DOHH2 (cell line): Measurements from ENCODE around the gene PTGDR.
A peak's percentile ranks its signal among the peaks of the same experiment; 100 is the strongest.

ENCODE experiments used
- H3F3A ChIP-seq: fragments of 200-600 bp; sonication (generic), shearing (Covaris generic); 2 replicates; pipeline ENCODE4 v1.6.0; 2016; ENCODE audit warnings: antibody characterized with exemption, mild to moderate bottlenecking; ENCODE audit not compliant: control insufficient read depth, insufficient read depth
- H3K27ac ChIP-seq: fragments of 200-600 bp; sonication (generic); 2 replicates; pipeline ENCODE4 v1.5.1; 2014; ENCODE audit warnings: low read depth, mild to moderate bottlenecking, low read length, moderate library complexity
- H3K27me3 ChIP-seq: fragments of 200-600 bp; sonication (generic); 2 replicates; pipeline ENCODE4 v1.6.1; 2014; ENCODE audit warnings: mild to moderate bottlenecking, low read length, mixed read lengths; ENCODE audit not compliant: control insufficient read depth
- H3K36me3 ChIP-seq: fragments of 200-600 bp; sonication (generic); 2 replicates; pipeline ENCODE4 v1.6.1; 2014; ENCODE audit warnings: mild to moderate bottlenecking, low read length, moderate library complexity, mixed read lengths; ENCODE audit not compliant: control insufficient read depth
- H3K4me1 ChIP-seq: fragments of 200-600 bp; sonication (generic); 2 replicates; pipeline ENCODE4 v1.6.1; 2014; ENCODE audit warnings: mild to moderate bottlenecking, low read length, mixed read lengths; ENCODE audit not compliant: control insufficient read depth
- H3K4me2 ChIP-seq: fragments of 200-600 bp; sonication (generic); 2 replicates; pipeline ENCODE4 v1.6.0; 2014; ENCODE audit warnings: mild to moderate bottlenecking, low read length, moderate library complexity
- H3K4me3 ChIP-seq: fragments of 200-600 bp; sonication (generic); 2 replicates; pipeline ENCODE4 v1.5.1; 2014; ENCODE audit warnings: mild to moderate bottlenecking, low read length, mixed read lengths
- H3K79me2 ChIP-seq: fragments of 200-600 bp; sonication (generic); 2 replicates; pipeline ENCODE4 v1.6.1; 2014; ENCODE audit warnings: mild to moderate bottlenecking, low read length, mixed read lengths; ENCODE audit not compliant: control insufficient read depth
- H3K9me2 ChIP-seq: fragments of 200-600 bp; sonication (generic); replicated peaks from 2 replicates; pipeline ENCODE4 v1.6.1; 2014; ENCODE audit warnings: mild to moderate bottlenecking, low read length, mixed read lengths; ENCODE audit not compliant: control insufficient read depth
- H3K9me3 ChIP-seq: fragments of 200-600 bp; sonication (generic); 2 replicates; pipeline ENCODE4 v1.6.1; 2014; ENCODE audit warnings: antibody characterized with exemption, low read length, mixed read lengths; ENCODE audit not compliant: control insufficient read depth, insufficient read depth
- H4K20me1 ChIP-seq: fragments of 200-600 bp; sonication (generic); 2 replicates; pipeline ENCODE4 v1.6.0; 2014; ENCODE audit warnings: low read depth, mild to moderate bottlenecking, antibody characterized with exemption, low read length, moderate library complexity; ENCODE audit not compliant: control insufficient read depth, insufficient read depth
- CTCF ChIP-seq: fragments of 200-600 bp; sonication (generic); IDR thresholded peaks from one replicate; pipeline ENCODE4 v1.5.1; 2014; ENCODE audit warnings: antibody characterized with exemption, mild to moderate bottlenecking, low read depth, low read length; ENCODE audit not compliant: poor library complexity, severe bottlenecking
- EZH2phosphoT487 ChIP-seq: fragments of 200-600 bp; sonication (generic); IDR thresholded peaks from 2 replicates; pipeline ENCODE4 v1.6.1; 2017; ENCODE audit warnings: borderline replicate concordance, mild to moderate bottlenecking, antibody characterized with exemption, low read length, moderate library complexity, mixed read lengths

The PTGDR gene

DNA sequence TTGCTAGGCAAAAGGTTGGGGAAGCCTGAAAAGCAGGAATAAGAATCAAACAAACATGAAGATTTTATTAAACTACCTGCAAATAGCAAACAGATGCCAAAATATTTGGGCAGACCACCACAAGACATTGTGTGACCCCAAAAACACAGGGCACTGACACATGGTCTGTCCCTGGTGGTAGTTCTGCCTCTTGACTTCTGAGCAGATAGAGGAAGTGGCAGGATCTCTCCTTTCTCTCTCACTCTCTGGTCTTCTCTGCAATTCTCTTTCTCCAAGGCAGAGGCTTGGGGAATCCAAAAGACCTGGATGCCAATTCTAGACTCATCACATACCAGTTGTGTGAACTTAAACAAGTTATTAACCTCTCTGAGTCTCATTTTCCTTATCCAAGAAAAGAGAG lies 4.3 kb upstream of the PTGDR start:
- no peak overlapping the region for H3K27ac ChIP-seq
- H3K9me2 ChIP-seq = no peaks in the 10 kb centered on the region
- peaks cover 5% of the 10 kb centered on the region; the same call in 1 of the 2 replicates for H3K9me3 ChIP-seq
- H3K4me3 ChIP-seq = no peak overlapping the region
- no peak overlapping the region for H3K4me2 ChIP-seq
- H3K79me2 ChIP-seq = no peaks in the 10 kb centered on the region
- no peaks in the 10 kb centered on the region for H3K36me3 ChIP-seq
- TF ChIP-seq EZH2phosphoT487 (no peak), CTCF (no peak)
- no peaks in the 10 kb centered on the region; the same call in 1 of the 2 replicates for H3F3A ChIP-seq
- no peaks in the 10 kb centered on the region for H4K20me1 ChIP-seq
- no peaks in the 10 kb centered on the region for H3K27me3 ChIP-seq
- H3K4me1 ChIP-seq = peaks cover 25% of the 10 kb centered on the region

- no peak overlapping the region for H3K27ac ChIP-seq
- no peaks in the 10 kb centered on the region for H3F3A ChIP-seq
- H3K9me2 ChIP-seq = no peaks in the 10 kb centered on the region
- H3K4me1 ChIP-seq = peaks cover 25% of the 10 kb centered on the region
- no peaks in the 10 kb centered on the region for H4K20me1 ChIP-seq
- H3K4me3 ChIP-seq = no peak overlapping the region
- H3K79me2 ChIP-seq = no peaks in the 10 kb centered on the region
- H3K36me3 ChIP-seq = no peaks in the 10 kb centered on the region
- H3K9me3 ChIP-seq = peaks cover 8% of the 10 kb centered on the region; the same call in 1 of the 2 replicates
- no peaks in the 10 kb centered on the region for H3K27me3 ChIP-seq
- TF ChIP-seq EZH2phosphoT487 = no peak
- TF ChIP-seq CTCF = no peak
- H3K4me2 ChIP-seq = peak overlapping the region; percentile 18; the same call in 1 of the 2 replicates
These were observed 2.2 kb upstream of the PTGDR start for GRCh38 chr14:52265253-52265652.

DNA sequence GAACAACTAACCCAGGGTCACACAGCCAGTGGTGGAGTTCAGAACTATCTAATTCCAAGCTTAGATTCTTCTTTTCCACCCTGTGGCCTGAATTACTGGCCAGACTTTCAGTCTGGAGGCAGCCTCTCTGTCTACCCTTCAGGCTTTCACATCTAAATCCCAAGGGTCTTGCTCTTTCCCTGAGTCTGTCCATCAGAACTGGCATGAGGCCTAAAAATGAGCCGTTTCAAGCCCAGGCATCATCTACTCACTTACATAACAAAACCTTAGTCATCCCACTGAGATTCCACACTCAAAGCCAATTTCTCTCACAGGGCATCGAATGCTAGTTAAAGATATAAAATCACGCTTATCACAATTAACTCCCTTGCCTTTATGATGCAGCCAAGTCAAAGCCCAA lies 1.3 kb upstream of the PTGDR start:
- TF ChIP-seq CTCF (no peak), EZH2phosphoT487 (no peak)
- no peak overlapping the region for H3K4me2 ChIP-seq
- no peaks in the 10 kb centered on the region for H3K79me2 ChIP-seq
- no peaks in the 10 kb centered on the region for H3K9me2 ChIP-seq
- no peak overlapping the region for H3K27ac ChIP-seq
- no peaks in the 10 kb centered on the region for H3K36me3 ChIP-seq
- peaks cover 8% of the 10 kb centered on the region; the same call in 1 of the 2 replicates for H3K9me3 ChIP-seq
- no peaks in the 10 kb centered on the region for H4K20me1 ChIP-seq
- no peaks in the 10 kb centered on the region for H3K27me3 ChIP-seq
- H3F3A ChIP-seq = no peaks in the 10 kb centered on the region
- H3K4me1 ChIP-seq = peaks cover 25% of the 10 kb centered on the region
- no peak overlapping the region for H3K4me3 ChIP-seq

DNA sequence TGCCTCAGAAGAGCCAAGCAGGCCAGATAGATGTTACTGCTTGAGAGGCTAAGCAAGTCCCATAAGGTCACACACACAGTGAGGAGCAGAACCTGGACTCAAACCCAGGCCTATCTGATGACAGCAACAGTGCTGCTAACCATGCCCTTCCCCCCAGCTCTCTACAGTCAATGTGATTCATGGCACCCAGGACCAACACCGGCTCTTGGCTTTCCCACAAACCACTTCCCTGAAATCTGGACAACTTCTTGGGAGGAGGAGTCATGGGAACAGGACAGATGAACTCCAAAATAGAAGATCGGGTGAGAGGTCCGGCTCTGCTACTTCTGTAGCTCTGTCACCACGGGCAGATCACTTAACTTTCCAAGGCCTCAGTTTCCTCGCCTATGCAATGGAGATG lies 716 bp upstream of the PTGDR start:
- Histone ChIP-seq H3K9me2 (no peaks in the 10 kb centered on the region), H3K4me3 (no peak overlapping the region), H3K79me2 (no peaks in the 10 kb centered on the region), H4K20me1 (no peaks in the 10 kb centered on the region), H3F3A (no peaks in the 10 kb centered on the region), H3K36me3 (no peaks in the 10 kb centered on the region), H3K4me1 (peaks cover 25% of the 10 kb centered on the region), H3K27ac (no peak overlapping the region), H3K4me2 (no peak overlapping the region), H3K27me3 (no peaks in the 10 kb centered on the region), H3K9me3 (peaks cover 8% of the 10 kb centered on the region; the same call in 1 of the 2 replicates)
- no peak for TF ChIP-seq CTCF
